Left ventricle myocardium inferior (tissue), 1 donor: ENCODE measurements around the gene MIER1. TPM values are rescaled to one million over a fixed set of nuclear protein-coding genes. Genes with fewer than 3 reads are reported as not detected.
"Not testable (repeated sequence)": the region's sequence is repeated elsewhere in the genome, so short reads cannot be mapped to it uniquely, and the experiment has no call there.

Experiments
- DNase-seq: peaks from one replicate; pipeline ENCODE4 v3.0.0-alpha.2; 2020
- H3K27ac ChIP-seq: fragments of 200-600 bp; replicated peaks from 2 replicates; pipeline ENCODE4 v1.8.0; 2021
- H3K27me3 ChIP-seq: fragments of 200-600 bp; 2 replicates; pipeline ENCODE4 v1.8.0; 2021; ENCODE audit warnings: low read depth
- H3K36me3 ChIP-seq: fragments of 200-600 bp; 2 replicates; pipeline ENCODE4 v1.8.0; 2021
- H3K4me1 ChIP-seq: fragments of 200-600 bp; 2 replicates; pipeline ENCODE4 v1.8.0; 2021
- H3K4me3 ChIP-seq: fragments of 200-600 bp; 2 replicates; pipeline ENCODE4 v1.8.0; 2021; ENCODE audit warnings: mild to moderate bottlenecking, moderate library complexity
- H3K9me3 ChIP-seq: fragments of 200-600 bp; replicated peaks from 2 replicates; pipeline ENCODE4 v1.8.0; 2021
- CTCF ChIP-seq: fragments of 200-600 bp; IDR thresholded peaks from 2 replicates; pipeline ENCODE4 v1.8.0; 2021; ENCODE audit warnings: antibody characterized with exemption, mild to moderate bottlenecking, borderline replicate concordance
- intact Hi-C: fragments of 100-400 bp; cut with micrococcal nuclease; formaldehyde crosslinking; loops from one replicate; pipeline ENCODE4 v1.11.0; 2022
- total RNA-seq: library from RNA; stranded (reverse); fragmentation: NEBNext Ultra II Directional; extraction: Animal tissue kit (Norgen Biotek cat#: 25700); gene quantifications from one replicate; pipeline ENCODE4 v1.2.1, GENCODE V29; 2021
- donor health status: DM: no; HTN: yes; CAD: no; lungs with severe emphysema.

The MIER1 gene
- total RNA-seq, 1 donor from 2014 or later = 18.1 TPM

DNA sequence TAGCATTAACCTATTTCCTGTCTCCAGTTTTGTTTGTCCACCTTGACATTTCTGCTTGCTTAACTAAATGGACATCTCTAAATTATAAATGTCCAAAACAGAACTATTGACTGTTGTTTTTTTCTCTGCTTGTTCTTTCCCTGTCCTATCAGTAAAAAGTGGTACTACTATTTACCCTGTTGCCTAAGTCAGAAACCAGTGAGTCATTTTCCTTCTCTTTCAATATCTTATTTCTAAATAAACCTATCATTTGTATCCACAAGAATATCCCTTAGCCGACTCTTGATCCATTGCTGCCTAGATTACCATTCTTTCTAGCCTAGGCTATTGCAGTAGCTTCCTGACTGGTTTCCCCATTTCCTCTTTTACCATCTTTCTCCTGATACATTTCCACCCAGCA lies 22.5 kb downstream of the MIER1 start:
- H3K27me3 ChIP-seq = no peaks in the 10 kb centered on the region
- H3K4me1 ChIP-seq = peaks cover 60% of the 10 kb centered on the region
- no peak for DNase-seq
- intact Hi-C loops = no loop called here
- no peaks in the 10 kb centered on the region for H3K9me3 ChIP-seq
- H3K27ac ChIP-seq = no peak overlapping the region
- H3K36me3 ChIP-seq = peaks cover 65% of the 10 kb centered on the region
- H3K4me3 ChIP-seq = no peak overlapping the region
- TF ChIP-seq CTCF = no peak

- peaks cover 42% of the 10 kb centered on the region for H3K4me1 ChIP-seq
- intact Hi-C loops = no loop called here
- H3K27ac ChIP-seq = no peak overlapping the region
- H3K27me3 ChIP-seq = no peaks in the 10 kb centered on the region
- peaks cover 69% of the 10 kb centered on the region for H3K36me3 ChIP-seq
- H3K4me3 ChIP-seq = no peak overlapping the region
- DNase-seq = no peak
- TF ChIP-seq CTCF = no peak
- no peaks in the 10 kb centered on the region for H3K9me3 ChIP-seq
Observed at GRCh38 chr1:66951513-66951912, 26.7 kb downstream of the MIER1 start.

- H3K4me1 ChIP-seq = peaks cover 19% of the 10 kb centered on the region
- peaks cover 64% of the 10 kb centered on the region for H3K36me3 ChIP-seq
- H3K9me3 ChIP-seq = no peaks in the 10 kb centered on the region
- no peaks in the 10 kb centered on the region for H3K27me3 ChIP-seq
- TF ChIP-seq CTCF = no peak
- H3K4me3 ChIP-seq = no peak overlapping the region
- no peak overlapping the region for H3K27ac ChIP-seq
- no peak for DNase-seq
- intact Hi-C loops = no loop called here
Observed at GRCh38 chr1:66954208-66954607, 29.4 kb downstream of the MIER1 start.

- Histone ChIP-seq H3K4me1 (peaks cover 25% of the 10 kb centered on the region), H3K27ac (no peak overlapping the region), H3K27me3 (no peaks in the 10 kb centered on the region), H3K4me3 (no peak overlapping the region), H3K9me3 (no peaks in the 10 kb centered on the region), H3K36me3 (peaks cover 75% of the 10 kb centered on the region)
- intact Hi-C loops = no loop called here
- TF ChIP-seq CTCF = no peak
- no peak for DNase-seq
Observed at GRCh38 chr1:66957938-66958337, 33.1 kb downstream of the MIER1 start.

GRCh38 chr1:66966188-66966873 lies 41.5 kb downstream of the MIER1 start:
- H3K36me3 ChIP-seq = peaks cover 86% of the 10 kb centered on the region
- H3K4me1 ChIP-seq, intact Hi-C loops: not testable (repeated sequence)

DNA sequence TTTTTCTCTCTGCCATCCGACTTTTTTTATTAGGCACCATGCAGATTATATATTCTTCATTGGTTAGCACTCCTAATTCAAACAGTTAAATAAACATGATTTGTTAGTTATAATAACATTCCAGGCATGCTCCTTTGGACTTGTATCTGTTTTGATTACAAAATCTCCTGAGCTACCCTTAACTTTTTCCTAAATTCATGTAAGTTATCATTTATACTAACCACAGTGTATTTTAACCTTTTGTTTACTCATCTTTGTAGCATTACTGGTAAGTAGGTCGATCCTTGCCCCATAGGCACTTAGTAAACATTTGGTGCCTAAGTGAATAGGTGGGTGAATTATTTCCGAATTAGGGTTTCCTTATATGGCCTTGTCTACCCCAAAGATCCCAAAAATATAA lies 43.8 kb downstream of the MIER1 start:
- no peak for TF ChIP-seq CTCF
- Histone ChIP-seq H3K4me1 (no peaks in the 10 kb centered on the region), H3K27me3 (no peaks in the 10 kb centered on the region), H3K9me3 (peaks cover 14% of the 10 kb centered on the region), H3K36me3 (peaks cover 82% of the 10 kb centered on the region), H3K4me3 (no peak overlapping the region), H3K27ac (no peak overlapping the region)
- intact Hi-C loops = no loop called here
- DNase-seq = no peak

More at GRCh38 chr1:66966188-66966873, 41.5 kb downstream of the MIER1 start:
- peaks cover 14% of the 10 kb centered on the region for H3K9me3 ChIP-seq
- DNase-seq, H3K27me3 ChIP-seq, H3K27ac ChIP-seq, H3K4me3 ChIP-seq: not testable (repeated sequence)
